HCT116 (cell line): ENCODE results near the gene WNT9B. TPM values are rescaled to one million over a fixed set of nuclear protein-coding genes. Genes with fewer than 3 reads are reported as not detected.

Experiments used
- ATAC-seq: fragments of 200-7000 bp; cut with Tn5 transposase; 2 replicates; pipeline ENCODE4 v1.9.1; 2020; ENCODE audit warnings: mild to moderate bottlenecking, moderate library complexity
- BruUV-seq: library from RNA; stranded (reverse); fragments of 400-500 nt; replicated peaks from 2 replicates; lab custom pipeline; 2021; lab: Mats Ljungman, UMichigan
- CTCF ChIA-PET: fragments of 300-600 bp; sonication (Branson Sonifier 250); formaldehyde crosslinking; loops from one replicate; lab custom pipeline; 2021; ENCODE audit warnings: antibody characterized with exemption; lab: Charles Lee
- POLR2A ChIA-PET: fragments of 300-600, 350-600 bp; sonication (Branson Sonifier 250); formaldehyde crosslinking; loops from one replicate; lab custom pipeline; 2021; ENCODE audit warnings: antibody characterized with exemption; lab: Charles Lee
- RAD21 ChIA-PET, 2 experiments: fragments of 300-600 bp; sonication (Branson Sonifier 250); formaldehyde crosslinking; loops; one replicate each; lab custom pipeline; 2023; ENCODE audit warnings: low total read pairs in 2 of 2; ENCODE audit not compliant: uncharacterized antibody in 2 of 2, unreplicated experiment in 2 of 2, low non-redundant PET in 1 of 2; lab: Charles Lee
- DNase-seq: peaks from one replicate; pipeline ENCODE4 v3.0.0-alpha.2; 2010; ENCODE audit warnings: low read depth, low spot score
- H2AFZ ChIP-seq: fragments of 200-600 bp; shearing (Covaris generic), sonication (generic); 2 replicates; pipeline ENCODE4 v1.6.1; 2017; ENCODE audit warnings: low read depth, mixed run types, mixed read lengths, antibody characterized with exemption, low read length; ENCODE audit not compliant: poor library complexity, severe bottlenecking
- H3K27ac ChIP-seq: 2 replicates; pipeline ENCODE4 v1.5.1; 2012; ENCODE audit warnings: low read depth, low read length
- H3K27me3 ChIP-seq: fragments of 200-600 bp; sonication (generic); 2 replicates; pipeline ENCODE4 v1.6.1; 2016; ENCODE audit warnings: mixed run types, low read length, mixed read lengths; ENCODE audit not compliant: insufficient read depth
- H3K36me3 ChIP-seq, 2 experiments: fragments of 200-500 bp in 1 of 2; fragments of 200-600 bp in 1 of 2; sonication (Bioruptor generic) in 1 of 2; sonication (generic) in 1 of 2; 2 replicates each; pipeline versions ENCODE4 v1.5.1 to v1.6.1; 2014 to 2016; ENCODE audit warnings: low read length in 2 of 2, inconsistent platforms in 1 of 2, mixed read lengths in 1 of 2, mixed run types in 1 of 2; ENCODE audit not compliant: insufficient read depth in 2 of 2, control insufficient read depth in 1 of 2
- H3K4me1 ChIP-seq, 2 experiments: fragments of 200-600 bp in 1 of 2; sonication (generic) in 1 of 2; 2 replicates each; pipeline versions ENCODE4 v1.5.1 to v1.6.1; 2012 to 2017; ENCODE audit warnings: low read length in 2 of 2, inconsistent platforms in 1 of 2, mild to moderate bottlenecking in 1 of 2, mixed read lengths in 1 of 2, mixed run types in 1 of 2, moderate library complexity in 1 of 2; ENCODE audit not compliant: insufficient read depth in 2 of 2, control insufficient read depth in 1 of 2
- H3K4me2 ChIP-seq: fragments of 200-600 bp; sonication (generic); 2 replicates; pipeline ENCODE4 v1.6.1; 2017; ENCODE audit warnings: mixed run types, low read length, mixed read lengths
- H3K4me3 ChIP-seq, 2 experiments: fragments of 200-600 bp in 1 of 2; sonication (generic) in 1 of 2; replicated peaks in 1 of 2; 2 replicates each; pipeline ENCODE4 v1.5.1; 2011 to 2016; ENCODE audit warnings: low read length in 2 of 2, control low read depth in 1 of 2, low read depth in 1 of 2, mild to moderate bottlenecking in 1 of 2, mixed read lengths in 1 of 2, mixed run types in 1 of 2
- H3K79me2 ChIP-seq: fragments of 200-600 bp; sonication (generic); 2 replicates; pipeline ENCODE4 v1.6.1; 2017; ENCODE audit warnings: mild to moderate bottlenecking, mixed run types, low read length, moderate library complexity, mixed read lengths; ENCODE audit not compliant: insufficient read depth
- H3K9ac ChIP-seq: fragments of 200-600 bp; sonication (generic); 2 replicates; pipeline ENCODE4 v1.6.1; 2016; ENCODE audit warnings: low read length, mixed read lengths
- H3K9me2 ChIP-seq: fragments of 200-600 bp; sonication (generic), shearing (Covaris generic); 2 replicates; pipeline ENCODE4 v1.6.1; 2017; ENCODE audit warnings: mixed run types, mild to moderate bottlenecking, moderate library complexity; ENCODE audit not compliant: insufficient read depth
- H3K9me3 ChIP-seq, 2 experiments: fragments of 200-500 bp in 1 of 2; fragments of 200-600 bp in 1 of 2; sonication (Bioruptor generic) in 1 of 2; sonication (generic) in 1 of 2; 2 replicates each; pipeline ENCODE4 v1.6.1; 2014 to 2017; ENCODE audit warnings: low read length in 2 of 2, mixed read lengths in 2 of 2, inconsistent platforms in 1 of 2, low read depth in 1 of 2, mild to moderate bottlenecking in 1 of 2, mixed run types in 1 of 2, moderate library complexity in 1 of 2; ENCODE audit not compliant: control insufficient read depth in 1 of 2, insufficient read depth in 1 of 2
- H4K20me1 ChIP-seq: fragments of 200-600 bp; sonication (generic), shearing (Covaris generic); 2 replicates; pipeline ENCODE4 v1.6.1; 2017; ENCODE audit warnings: mixed run types, mild to moderate bottlenecking, moderate library complexity; ENCODE audit not compliant: insufficient read depth
- CBX3 ChIP-seq: IDR thresholded peaks from 2 replicates; pipeline ENCODE4 v1.6.1; 2012; ENCODE audit warnings: low read depth
- CTCF ChIP-seq, 3 experiments: fragments of 200-600 bp in 1 of 3; sonication (generic) in 1 of 3; IDR thresholded peaks in 2 of 3; conservative IDR thresholded peaks in 1 of 3; 2 replicates each; pipeline ENCODE4 v1.5.1; 2012 to 2017; ENCODE audit warnings: low read depth in 2 of 3, low read length in 2 of 3, antibody characterized with exemption in 1 of 3, borderline replicate concordance in 1 of 3, control low read depth in 1 of 3, mild to moderate bottlenecking in 1 of 3, mixed read lengths in 1 of 3, mixed run types in 1 of 3, moderate library complexity in 1 of 3; ENCODE audit not compliant: insufficient read depth in 1 of 3
- EGR1 ChIP-seq: IDR thresholded peaks from 2 replicates; pipeline ENCODE4 v1.6.1; 2012; ENCODE audit warnings: low read depth
- EZH2 ChIP-seq: fragments of 200-600 bp; sonication (generic); IDR thresholded peaks from 2 replicates; pipeline ENCODE4 v1.6.1; 2017; ENCODE audit warnings: antibody characterized with exemption, mixed run types
- EZH2phosphoT487 ChIP-seq: fragments of 200-600 bp; IDR thresholded peaks from 2 replicates; pipeline ENCODE4 v1.6.1; 2018; ENCODE audit warnings: antibody characterized with exemption, borderline replicate concordance
- FOSL1 ChIP-seq: IDR thresholded peaks from 2 replicates; pipeline ENCODE4 v1.6.1; 2012; ENCODE audit warnings: low read depth
- POLR2A ChIP-seq: IDR thresholded peaks from 2 replicates; pipeline ENCODE4 v1.7.0; 2011; ENCODE audit warnings: borderline replicate concordance; ENCODE audit not compliant: insufficient read depth, insufficient read length; ENCODE audit errors: extremely low read depth
- POLR2AphosphoS5 ChIP-seq: IDR thresholded peaks from 2 replicates; pipeline ENCODE4 v1.6.1; 2011; ENCODE audit warnings: mild to moderate bottlenecking, low read depth, low read length, moderate library complexity
- SIN3A ChIP-seq: IDR thresholded peaks from 2 replicates; pipeline ENCODE4 v1.6.1; 2012; ENCODE audit warnings: low read depth
- SP1 ChIP-seq: IDR thresholded peaks from 2 replicates; pipeline ENCODE4 v1.6.1; 2012; ENCODE audit warnings: low read depth
- TCF7L2 ChIP-seq: IDR thresholded peaks from 2 replicates; pipeline ENCODE4 v1.7.0; 2011; ENCODE audit warnings: borderline replicate concordance, inconsistent platforms; ENCODE audit not compliant: insufficient read depth, insufficient read length; ENCODE audit errors: extremely low read depth
- YY1 ChIP-seq: IDR thresholded peaks from 2 replicates; pipeline ENCODE4 v1.6.1; 2011; ENCODE audit warnings: low read length, low read depth, moderate library complexity, mild to moderate bottlenecking; ENCODE audit not compliant: insufficient replicate concordance; ENCODE audit errors: extremely low read depth
- ZBTB33 ChIP-seq: IDR thresholded peaks from 2 replicates; pipeline ENCODE4 v1.6.1; 2011; ENCODE audit warnings: mild to moderate bottlenecking, low read length, moderate library complexity; ENCODE audit not compliant: insufficient replicate concordance; ENCODE audit errors: extremely low read depth
- ZNF274 ChIP-seq: fragments of 200-500 bp; sonication (Bioruptor generic); IDR thresholded peaks from 2 replicates; pipeline ENCODE4 v1.6.1; 2014; ENCODE audit warnings: mild to moderate bottlenecking, low read depth, low read length, inconsistent platforms
- intact Hi-C: fragments of 100-400 bp; cut with micrococcal nuclease; formaldehyde crosslinking; loops from 2 replicates; pipeline ENCODE4 v1.10.0; 2022
- total RNA-seq: library from RNA; stranded (reverse); gene quantifications from one replicate; pipeline ENCODE4 v1.2.1, GENCODE V29; 2021; ENCODE audit not compliant: unreplicated experiment
- TF ChIP-seq, protein P1 (sequence below): IDR thresholded peaks from 2 replicates; pipeline ENCODE4 v1.6.1; 2012

Gene WNT9B
- total RNA-seq, 1 experiment from 2014 or later = not detected

DNA sequence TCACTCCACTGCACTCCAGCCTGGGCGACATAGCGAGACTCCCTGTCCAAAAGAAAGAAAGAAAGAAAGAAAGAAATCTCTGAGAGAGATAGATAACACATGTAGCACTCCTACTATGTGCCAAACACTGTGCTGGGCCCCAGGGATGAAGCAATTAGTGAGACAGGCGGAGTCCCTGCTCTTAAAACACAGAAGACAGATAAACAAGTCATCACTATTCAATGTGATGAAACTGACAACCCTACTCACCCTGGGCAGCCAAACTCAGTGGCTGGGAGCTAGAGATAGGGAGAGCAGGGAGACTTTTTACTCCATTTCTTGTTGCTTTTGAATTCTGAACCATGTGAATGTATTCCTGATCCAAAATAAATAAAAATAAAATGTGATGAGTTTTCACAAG is 36.3 kb downstream of the WNT9B start:
- peaks cover 14% of the 10 kb centered on the region; the same call in 1 of the 2 replicates for H3K27me3 ChIP-seq
- TF ChIP-seq, protein P1, sequence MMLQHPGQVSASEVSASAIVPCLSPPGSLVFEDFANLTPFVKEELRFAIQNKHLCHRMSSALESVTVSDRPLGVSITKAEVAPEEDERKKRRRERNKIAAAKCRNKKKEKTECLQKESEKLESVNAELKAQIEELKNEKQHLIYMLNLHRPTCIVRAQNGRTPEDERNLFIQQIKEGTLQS = no peak
- TF ChIP-seq CTCF (IDR thresholded peaks at IDR 0.05 in 2 of 3, conservative IDR thresholded peaks at IDR 0.05 in 1 of 3; ENCODE audit: borderline replicate concordance in 1 of 3, insufficient read depth in 1 of 3, low read depth in 2 of 3, low read length in 2 of 3) (no peak), YY1 (no peak), EZH2 (no peak), SIN3A (no peak), TCF7L2 (no peak), ZNF274 (no peak), CBX3 (no peak), POLR2AphosphoS5 (no peak), EZH2phosphoT487 (no peak), ZBTB33 (no peak), POLR2A (no peak), FOSL1 (no peak), SP1 (no peak), EGR1 (no peak)
- ChIA-PET POLR2A (no interaction called here), CTCF (no interaction called here), RAD21 (no interaction called here)
- no peaks in the 10 kb centered on the region for H3K9me3 ChIP-seq
- H3K27ac ChIP-seq = no peak overlapping the region
- no peak for DNase-seq
- intact Hi-C loops = no loop called here
- H3K79me2 ChIP-seq = no peaks in the 10 kb centered on the region
- H3K9me2 ChIP-seq = no peaks in the 10 kb centered on the region
- H2AFZ ChIP-seq = no peak overlapping the region
- H3K4me3 ChIP-seq = no peak overlapping the region
- no peaks in the 10 kb centered on the region for H3K4me1 ChIP-seq
- H3K4me2 ChIP-seq = no peak overlapping the region
- H4K20me1 ChIP-seq = no peaks in the 10 kb centered on the region
- BruUV-seq = no TSS peak
- ATAC-seq = no peak
- no peaks in the 10 kb centered on the region for H3K36me3 ChIP-seq
- no peak overlapping the region for H3K9ac ChIP-seq
